Colon (tissue), 2 donors: ENCODE results near the gene SETX.

Experiments
- FAIRE-seq: peaks from 2 replicates; lab custom pipeline; 2012; peaks lifted over from hg19 to GRCh38; lab: Jason Lieb, UNC
- donor health status: control.
- donor health status: control.

SETX gene

GRCh38 chr9:132214027-132214622, 140.7 kb downstream of the SETX start:
- no peak for FAIRE-seq

- FAIRE-seq: no peak
These were observed 143.2 kb downstream of the SETX start for GRCh38 chr9:132211570-132211969.
